ENCODE results near the gene ARID5A.

ARID5A gene

GRCh38 chr2:96534141-96534540, 2.4 kb upstream of the ARID5A start:
- H3K4me1 ChIP-seq (ENCODE audit: control insufficient read depth, insufficient read depth, low read length, unreplicated experiment), result peaks cover 31% of the 10 kb centered on the region
- H2AFZ ChIP-seq (ENCODE audit: low read length, unreplicated experiment), result no peak overlapping the region
- H3K79me2 ChIP-seq (ENCODE audit: control insufficient read depth, insufficient read depth, low read length, unreplicated experiment), result peaks cover 3% of the 10 kb centered on the region
- 0 out of 2 replicates have a peak, but pooled peaks cover 11% of the 10 kb centered on the region for H3K27me3 ChIP-seq (ENCODE audit: insufficient read depth, low read length)
- no peak overlapping the region for H3K27ac ChIP-seq (ENCODE audit: low read depth, low read length)
- H3K36me3 ChIP-seq (ENCODE audit: insufficient read depth, low read length), result no peaks in the 10 kb centered on the region
- no peak overlapping the region for H3K4me3 ChIP-seq (ENCODE audit: low read depth, low read length)

GRCh38 chr2:96534701-96535181, 1.8 kb upstream of the ARID5A start:
- peaks cover 3% of the 10 kb centered on the region for H3K79me2 ChIP-seq (ENCODE audit: control insufficient read depth, insufficient read depth, low read length, unreplicated experiment)
- no peak overlapping the region for H3K27ac ChIP-seq (ENCODE audit: low read depth, low read length)
- H3K36me3 ChIP-seq (ENCODE audit: insufficient read depth, low read length), result no peaks in the 10 kb centered on the region
- peaks cover 31% of the 10 kb centered on the region for H3K4me1 ChIP-seq (ENCODE audit: control insufficient read depth, insufficient read depth, low read length, unreplicated experiment)
- no peak overlapping the region for H3K4me3 ChIP-seq (ENCODE audit: low read depth, low read length)
- 0 out of 2 replicates have a peak, but pooled peaks cover 11% of the 10 kb centered on the region for H3K27me3 ChIP-seq (ENCODE audit: insufficient read depth, low read length)
- H2AFZ ChIP-seq (ENCODE audit: low read length, unreplicated experiment), result no peak overlapping the region

- H3K4me3 ChIP-seq (ENCODE audit: low read depth, low read length), result no peak overlapping the region
- no peak overlapping the region for H2AFZ ChIP-seq (ENCODE audit: low read length, unreplicated experiment)
- no peaks in the 10 kb centered on the region for H3K36me3 ChIP-seq (ENCODE audit: insufficient read depth, low read length)
- H3K79me2 ChIP-seq (ENCODE audit: control insufficient read depth, insufficient read depth, low read length, unreplicated experiment), result peaks cover 3% of the 10 kb centered on the region
- 0 out of 2 replicates have a peak, but pooled peaks cover 11% of the 10 kb centered on the region for H3K27me3 ChIP-seq (ENCODE audit: insufficient read depth, low read length)
- peaks cover 31% of the 10 kb centered on the region for H3K4me1 ChIP-seq (ENCODE audit: control insufficient read depth, insufficient read depth, low read length, unreplicated experiment)
- no peak overlapping the region for H3K27ac ChIP-seq (ENCODE audit: low read depth, low read length)
Observed at GRCh38 chr2:96535331-96535730, 1.2 kb upstream of the ARID5A start.

- Histone ChIP-seq H3K4me3 (ENCODE audit: low read depth, low read length) (peak overlapping the region; percentile 84), H3K36me3 (ENCODE audit: insufficient read depth, low read length) (no peaks in the 10 kb centered on the region), H3K79me2 (ENCODE audit: control insufficient read depth, insufficient read depth, low read length, unreplicated experiment) (peaks cover 3% of the 10 kb centered on the region), H3K27ac (ENCODE audit: low read depth, low read length) (no peak overlapping the region), H3K27me3 (ENCODE audit: insufficient read depth, low read length) (0 out of 2 replicates have a peak, but pooled peaks cover 11% of the 10 kb centered on the region), H3K4me1 (ENCODE audit: control insufficient read depth, insufficient read depth, low read length, unreplicated experiment) (peaks cover 25% of the 10 kb centered on the region), H2AFZ (ENCODE audit: low read length, unreplicated experiment) (peak overlapping the region; percentile 44)
Observed at GRCh38 chr2:96537066-96537733, 648 bp downstream of the ARID5A start.

- H3K4me1 ChIP-seq (ENCODE audit: control insufficient read depth, insufficient read depth, low read length, unreplicated experiment), result peaks cover 19% of the 10 kb centered on the region
- H3K27ac ChIP-seq (ENCODE audit: low read depth, low read length), result no peak overlapping the region
- 0 out of 2 replicates have a peak, but pooled peaks cover 11% of the 10 kb centered on the region for H3K27me3 ChIP-seq (ENCODE audit: insufficient read depth, low read length)
- peak overlapping the region; percentile 84 for H3K4me3 ChIP-seq (ENCODE audit: low read depth, low read length)
- no peaks in the 10 kb centered on the region for H3K36me3 ChIP-seq (ENCODE audit: insufficient read depth, low read length)
- H3K79me2 ChIP-seq (ENCODE audit: control insufficient read depth, insufficient read depth, low read length, unreplicated experiment), result peaks cover 3% of the 10 kb centered on the region
- no peak overlapping the region for H2AFZ ChIP-seq (ENCODE audit: low read length, unreplicated experiment)
Observed at GRCh38 chr2:96537734-96538486, 1.4 kb downstream of the ARID5A start.

- no peaks in the 10 kb centered on the region for H3K36me3 ChIP-seq (ENCODE audit: insufficient read depth, low read length)
- H2AFZ ChIP-seq (ENCODE audit: low read length, unreplicated experiment), result no peak overlapping the region
- peaks cover 3% of the 10 kb centered on the region for H3K79me2 ChIP-seq (ENCODE audit: control insufficient read depth, insufficient read depth, low read length, unreplicated experiment)
- H3K4me3 ChIP-seq (ENCODE audit: low read depth, low read length), result no peak overlapping the region
- peaks cover 11% of the 10 kb centered on the region for H3K4me1 ChIP-seq (ENCODE audit: control insufficient read depth, insufficient read depth, low read length, unreplicated experiment)
- no peak overlapping the region for H3K27ac ChIP-seq (ENCODE audit: low read depth, low read length)
- 0 out of 2 replicates have a peak, but pooled peaks cover 11% of the 10 kb centered on the region for H3K27me3 ChIP-seq (ENCODE audit: insufficient read depth, low read length)
Observed at GRCh38 chr2:96538487-96539214, 2.1 kb downstream of the ARID5A start.

GRCh38 chr2:96539215-96539920, 2.8 kb downstream of the ARID5A start:
- no peak overlapping the region for H3K4me3 ChIP-seq (ENCODE audit: low read depth, low read length)
- no peaks in the 10 kb centered on the region for H3K36me3 ChIP-seq (ENCODE audit: insufficient read depth, low read length)
- H3K27me3 ChIP-seq (ENCODE audit: insufficient read depth, low read length), result 0 out of 2 replicates have a peak, but pooled peaks cover 11% of the 10 kb centered on the region
- no peak overlapping the region for H2AFZ ChIP-seq (ENCODE audit: low read length, unreplicated experiment)
- H3K4me1 ChIP-seq (ENCODE audit: control insufficient read depth, insufficient read depth, low read length, unreplicated experiment), result peaks cover 4% of the 10 kb centered on the region
- H3K79me2 ChIP-seq (ENCODE audit: control insufficient read depth, insufficient read depth, low read length, unreplicated experiment), result peaks cover 3% of the 10 kb centered on the region
- no peak overlapping the region for H3K27ac ChIP-seq (ENCODE audit: low read depth, low read length)

- Histone ChIP-seq H2AFZ (ENCODE audit: low read length, unreplicated experiment) (no peak overlapping the region), H3K36me3 (ENCODE audit: insufficient read depth, low read length) (no peaks in the 10 kb centered on the region), H3K79me2 (ENCODE audit: control insufficient read depth, insufficient read depth, low read length, unreplicated experiment) (peaks cover 3% of the 10 kb centered on the region), H3K4me1 (ENCODE audit: control insufficient read depth, insufficient read depth, low read length, unreplicated experiment) (peaks cover 4% of the 10 kb centered on the region), H3K27ac (ENCODE audit: low read depth, low read length) (no peak overlapping the region), H3K4me3 (ENCODE audit: low read depth, low read length) (no peak overlapping the region), H3K27me3 (ENCODE audit: insufficient read depth, low read length) (0 out of 2 replicates have a peak, but pooled peaks cover 11% of the 10 kb centered on the region)
Observed at GRCh38 chr2:96540136-96540535, 3.6 kb downstream of the ARID5A start.

- no peak overlapping the region for H3K4me3 ChIP-seq (ENCODE audit: low read depth, low read length)
- peaks cover 4% of the 10 kb centered on the region for H3K4me1 ChIP-seq (ENCODE audit: control insufficient read depth, insufficient read depth, low read length, unreplicated experiment)
- H3K27me3 ChIP-seq (ENCODE audit: insufficient read depth, low read length), result 0 out of 2 replicates have a peak, but pooled peaks cover 11% of the 10 kb centered on the region
- H3K27ac ChIP-seq (ENCODE audit: low read depth, low read length), result no peak overlapping the region
- H3K36me3 ChIP-seq (ENCODE audit: insufficient read depth, low read length), result no peaks in the 10 kb centered on the region
- H2AFZ ChIP-seq (ENCODE audit: low read length, unreplicated experiment), result no peak overlapping the region
- H3K79me2 ChIP-seq (ENCODE audit: control insufficient read depth, insufficient read depth, low read length, unreplicated experiment), result peaks cover 3% of the 10 kb centered on the region
Observed at GRCh38 chr2:96541398-96542152, 5.0 kb downstream of the ARID5A start.
